ENCODE results near the gene MYL5. TPM values are rescaled to one million over a fixed set of nuclear protein-coding genes. Genes with fewer than 3 reads are reported as not detected.
A peak's percentile ranks its signal among the peaks of the same experiment; 100 is the strongest.

The MYL5 gene, protein sequence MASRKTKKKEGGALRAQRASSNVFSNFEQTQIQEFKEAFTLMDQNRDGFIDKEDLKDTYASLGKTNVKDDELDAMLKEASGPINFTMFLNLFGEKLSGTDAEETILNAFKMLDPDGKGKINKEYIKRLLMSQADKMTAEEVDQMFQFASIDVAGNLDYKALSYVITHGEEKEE
- polyA plus RNA-seq (2013): 5.2 and 5.5 TPM in 2 replicates

GRCh38 chr4:674172-675035, at the start of gene MYL5, which contains the start of gene ATP5ME:
TSS of gene MYL5 (plus strand) at chr4:674542. CDS start at chr4:678027, 3,485 bp downstream.
TSS of gene ATP5ME (minus strand) at chr4:674276. CDS start at chr4:674247, 29 bp downstream.
- peaks cover 17 to 21% of the 10 kb centered on the region in 2 experiments for H3K36me3 ChIP-seq (ENCODE audit: control insufficient read depth in 1 of 2, insufficient read depth in 2 of 2, low read length in 2 of 2)
- peak within 1 kb of the TSS; percentile 82 for H3K4ac ChIP-seq (ENCODE audit: low read depth, low read length)
- H3K4me3 ChIP-seq (ENCODE audit: low read depth, low read length): peak within 1 kb of the TSS; percentile 93
- H3K79me2 ChIP-seq (ENCODE audit: control insufficient read depth, insufficient read depth, low read length, poor library complexity): peaks cover 11% of the 10 kb centered on the region
- H3K18ac ChIP-seq (ENCODE audit: low read length): peak within 1 kb of the TSS; percentile 94
- H3K9ac ChIP-seq (ENCODE audit: low read length): peak within 1 kb of the TSS; percentile 92
- H3K23ac ChIP-seq (ENCODE audit: low read length): no peak within 1 kb of the TSS
- H3K4me1 ChIP-seq (ENCODE audit: control insufficient read depth in 1 of 2, insufficient read depth in 2 of 2, low read length in 2 of 2): peaks cover 15 to 18% of the 10 kb centered on the region in 2 experiments
- H2BK120ac ChIP-seq (ENCODE audit: insufficient read depth, low read length, poor library complexity): peak within 1 kb of the TSS; percentile 69
- peak; percentile 93 to 98 for DNase-seq
- H3K27me3 ChIP-seq (ENCODE audit: insufficient read depth, low read length): no peaks in the 10 kb centered on the region
- H4K91ac ChIP-seq (ENCODE audit: low read depth, low read length): peak within 1 kb of the TSS; percentile 97
- peak within 1 kb of the TSS; percentile 97 for H2AK5ac ChIP-seq (ENCODE audit: low read length)
- H2BK5ac ChIP-seq (ENCODE audit: low read depth, low read length, poor library complexity): peak within 1 kb of the TSS; percentile 87
- peak within 1 kb of the TSS; percentile 5 for H3K27ac ChIP-seq (ENCODE audit: low read depth, low read length)
- peak within 1 kb of the TSS; percentile 96 for H4K12ac ChIP-seq (ENCODE audit: low read depth, low read length)
- peak within 1 kb of the TSS; percentile 99 for H4K8ac ChIP-seq (ENCODE audit: low read depth, low read length)
- H3K79me1 ChIP-seq (ENCODE audit: low read length): peaks cover 11% of the 10 kb centered on the region
- H3K4me2 ChIP-seq (ENCODE audit: low read length): peak within 1 kb of the TSS; percentile 87
- H3K9me3 ChIP-seq (ENCODE audit: insufficient read depth, low read depth, low read length): no peaks in the 10 kb centered on the region
- H2AFZ ChIP-seq (ENCODE audit: insufficient read depth, low read length, poor library complexity): peak within 1 kb of the TSS; percentile 87
- peak within 1 kb of the TSS; percentile 95 for H3K14ac ChIP-seq (ENCODE audit: low read length)
- H2BK12ac ChIP-seq (ENCODE audit: low read length): peak within 1 kb of the TSS; percentile 1
- WGBS (ENCODE audit: extremely low coverage, insufficient coverage, insufficient read length): no CpG with 5 or more reads among the region's 84 CpGs

DNA sequence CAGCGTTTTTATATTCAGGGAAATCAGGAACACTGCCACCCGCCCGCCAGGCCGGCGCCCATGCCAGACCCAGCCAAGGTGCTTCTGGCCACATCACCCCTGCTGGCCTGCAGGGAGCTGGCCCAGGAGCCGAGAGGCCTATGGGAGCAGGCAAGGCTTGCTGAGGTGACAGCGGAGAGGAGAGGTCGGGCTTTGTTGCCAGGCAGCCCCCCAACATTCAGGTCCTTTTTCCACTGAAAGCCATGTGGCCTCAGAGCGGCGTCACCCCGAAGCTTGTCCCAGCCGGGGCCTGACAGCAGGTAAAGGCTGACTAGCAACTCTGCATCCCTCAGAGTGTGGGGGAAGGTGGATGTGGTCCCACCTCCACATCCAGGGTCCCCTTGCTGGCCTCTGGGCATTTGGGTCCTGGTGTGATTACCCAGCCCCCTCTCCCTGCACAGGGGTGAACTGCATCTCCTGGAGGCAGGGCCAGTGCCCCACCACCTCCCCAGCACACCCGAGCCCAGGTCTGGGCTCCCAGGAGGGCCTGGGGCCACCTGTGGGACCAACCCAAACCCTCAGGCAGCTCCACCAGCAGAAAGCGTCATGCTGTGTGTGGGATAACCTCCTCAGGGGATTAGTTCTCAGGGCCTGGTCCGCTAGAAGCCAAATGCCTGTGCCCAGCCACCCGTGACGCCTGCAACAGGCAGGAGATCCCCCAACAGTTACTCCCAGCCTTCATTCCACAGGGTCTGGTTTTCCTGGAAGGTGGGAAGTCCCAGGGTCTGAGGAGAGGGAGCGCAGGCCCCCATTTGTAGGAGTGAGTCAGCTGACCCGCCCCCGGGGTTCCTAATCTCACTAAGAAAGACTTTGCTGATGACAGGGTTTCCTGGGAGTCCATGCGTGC, 49.4 kb upstream of the MYL5 start, which contains the start of gene PDE6B:
Gene PDE6B (plus strand): TSS at position 869 of the 886 bp plus-strand sequence. CDS start 54 bp downstream, outside the sequence.
- H3K4ac ChIP-seq (ENCODE audit: low read depth, low read length): no peak within 1 kb of the TSS
- no peak within 1 kb of the TSS for H3K4me2 ChIP-seq (ENCODE audit: low read length)
- no peak for DNase-seq
- no peak within 1 kb of the TSS for H2BK12ac ChIP-seq (ENCODE audit: low read length)
- H3K36me3 ChIP-seq (ENCODE audit: control insufficient read depth in 1 of 2, insufficient read depth in 2 of 2, low read length in 2 of 2): no peaks in the 10 kb centered on the region
- no peak within 1 kb of the TSS for H3K9ac ChIP-seq (ENCODE audit: low read length)
- H3K4me3 ChIP-seq (ENCODE audit: low read depth, low read length): no peak within 1 kb of the TSS
- no CpG with 5 or more reads among the region's 21 CpGs for WGBS (ENCODE audit: extremely low coverage, insufficient coverage, insufficient read length)
- H2BK5ac ChIP-seq (ENCODE audit: low read depth, low read length, poor library complexity): no peak within 1 kb of the TSS
- no peak within 1 kb of the TSS for H2AK5ac ChIP-seq (ENCODE audit: low read length)
- H4K8ac ChIP-seq (ENCODE audit: low read depth, low read length): no peak within 1 kb of the TSS
- H3K9me3 ChIP-seq (ENCODE audit: insufficient read depth, low read depth, low read length): no peaks in the 10 kb centered on the region
- H2AFZ ChIP-seq (ENCODE audit: insufficient read depth, low read length, poor library complexity): no peak within 1 kb of the TSS
- no peak within 1 kb of the TSS for H2BK120ac ChIP-seq (ENCODE audit: insufficient read depth, low read length, poor library complexity)
- H3K4me1 ChIP-seq (ENCODE audit: control insufficient read depth in 1 of 2, insufficient read depth in 2 of 2, low read length in 2 of 2): peaks cover 6% of the 10 kb centered on the region in 2 experiments
- no peak within 1 kb of the TSS for H4K91ac ChIP-seq (ENCODE audit: low read depth, low read length)
- H3K79me2 ChIP-seq (ENCODE audit: control insufficient read depth, insufficient read depth, low read length, poor library complexity): no peaks in the 10 kb centered on the region
- H3K14ac ChIP-seq (ENCODE audit: low read length): no peak within 1 kb of the TSS
- no peak within 1 kb of the TSS for H3K18ac ChIP-seq (ENCODE audit: low read length)
- no peak within 1 kb of the TSS for H3K27ac ChIP-seq (ENCODE audit: low read depth, low read length)
- no peak within 1 kb of the TSS for H4K12ac ChIP-seq (ENCODE audit: low read depth, low read length)
- H3K79me1 ChIP-seq (ENCODE audit: low read length): no peaks in the 10 kb centered on the region
- no peaks in the 10 kb centered on the region for H3K27me3 ChIP-seq (ENCODE audit: insufficient read depth, low read length)
- no peak within 1 kb of the TSS for H3K23ac ChIP-seq (ENCODE audit: low read length)

- no peak overlapping the region for H3K18ac ChIP-seq (ENCODE audit: low read length)
- peaks cover 6% of the 10 kb centered on the region in 2 experiments for H3K4me1 ChIP-seq (ENCODE audit: control insufficient read depth in 1 of 2, insufficient read depth in 2 of 2, low read length in 2 of 2)
- H2AK5ac ChIP-seq (ENCODE audit: low read length): no peak overlapping the region
- no peak overlapping the region for H4K8ac ChIP-seq (ENCODE audit: low read depth, low read length)
- H2BK12ac ChIP-seq (ENCODE audit: low read length): no peak overlapping the region
- H3K14ac ChIP-seq (ENCODE audit: low read length): no peak overlapping the region
- H3K79me2 ChIP-seq (ENCODE audit: control insufficient read depth, insufficient read depth, low read length, poor library complexity): no peaks in the 10 kb centered on the region
- H3K9me3 ChIP-seq (ENCODE audit: insufficient read depth, low read depth, low read length): no peaks in the 10 kb centered on the region
- no peak overlapping the region for H3K27ac ChIP-seq (ENCODE audit: low read depth, low read length)
- no peak overlapping the region for H2AFZ ChIP-seq (ENCODE audit: insufficient read depth, low read length, poor library complexity)
- no peak overlapping the region for H3K9ac ChIP-seq (ENCODE audit: low read length)
- H3K4me3 ChIP-seq (ENCODE audit: low read depth, low read length): no peak overlapping the region
- no peak overlapping the region for H4K12ac ChIP-seq (ENCODE audit: low read depth, low read length)
- H3K79me1 ChIP-seq (ENCODE audit: low read length): no peaks in the 10 kb centered on the region
- no peaks in the 10 kb centered on the region for H3K27me3 ChIP-seq (ENCODE audit: insufficient read depth, low read length)
- H2BK120ac ChIP-seq (ENCODE audit: insufficient read depth, low read length, poor library complexity): no peak overlapping the region
- no peak for DNase-seq
- no peak overlapping the region for H2BK5ac ChIP-seq (ENCODE audit: low read depth, low read length, poor library complexity)
- H3K4ac ChIP-seq (ENCODE audit: low read depth, low read length): no peak overlapping the region
- H3K23ac ChIP-seq (ENCODE audit: low read length): no peak overlapping the region
- H3K36me3 ChIP-seq (ENCODE audit: control insufficient read depth in 1 of 2, insufficient read depth in 2 of 2, low read length in 2 of 2): no peaks in the 10 kb centered on the region
- no peak overlapping the region for H4K91ac ChIP-seq (ENCODE audit: low read depth, low read length)
- no peak overlapping the region for H3K4me2 ChIP-seq (ENCODE audit: low read length)
- WGBS (ENCODE audit: extremely low coverage, insufficient coverage, insufficient read length): no CpG with 5 or more reads among the region's 39 CpGs
Measured at GRCh38 chr4:625631-626161, 48.6 kb upstream of the MYL5 start.

Measured in trophoblast cell (in vitro differentiated cells and primary cell).